GM21360 (cell line): ENCODE measurements around the gene ASB4.
"Not testable (repeated sequence)": the region's sequence is repeated elsewhere in the genome, so short reads cannot be mapped to it uniquely, and the experiment has no call there.

Experiments
- ATAC-seq: cut with Tn5 transposase; IDR thresholded peaks from one replicate; pipeline ENCODE4 v1.9.1; 2021; ENCODE audit warnings: mild to moderate bottlenecking, moderate library complexity; ENCODE audit not compliant: unreplicated experiment

Gene ASB4

DNA sequence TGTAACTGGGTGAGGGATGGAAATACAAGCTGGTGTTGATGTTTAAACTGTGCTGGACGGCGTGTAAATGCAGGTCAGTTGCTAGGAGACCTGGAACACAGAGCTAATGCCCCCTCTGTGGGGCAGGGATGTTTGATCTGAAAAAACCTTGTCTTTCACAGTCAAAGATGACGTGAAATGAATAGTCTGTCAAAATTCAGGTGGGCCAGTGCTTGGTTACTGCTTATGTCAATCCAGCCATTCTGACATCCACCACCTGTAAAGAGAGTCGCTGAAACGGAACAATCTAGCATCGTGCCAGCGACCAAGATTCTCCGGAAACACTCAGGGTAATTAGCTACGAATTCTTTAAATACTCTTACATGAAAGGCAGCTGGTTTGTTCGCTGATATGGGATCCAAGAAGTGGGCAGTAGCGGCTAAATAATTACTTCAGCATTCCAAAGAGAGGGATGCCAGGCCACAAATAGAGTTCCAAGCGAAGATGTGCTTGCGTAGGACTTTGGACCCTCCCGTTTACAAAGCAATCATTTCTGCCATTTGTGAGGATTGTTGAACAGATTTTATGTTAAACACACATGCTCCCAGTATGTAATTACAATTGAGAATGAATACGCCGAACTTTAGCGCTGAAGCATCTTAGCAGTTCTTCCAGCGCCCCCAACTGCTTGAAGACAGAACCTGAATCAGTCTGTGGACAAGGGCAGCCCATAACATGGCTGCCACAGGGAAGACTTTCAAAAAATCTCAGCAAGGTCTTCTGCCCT is 7.3 kb upstream of the ASB4 start:
- ATAC-seq, result no peak

DNA sequence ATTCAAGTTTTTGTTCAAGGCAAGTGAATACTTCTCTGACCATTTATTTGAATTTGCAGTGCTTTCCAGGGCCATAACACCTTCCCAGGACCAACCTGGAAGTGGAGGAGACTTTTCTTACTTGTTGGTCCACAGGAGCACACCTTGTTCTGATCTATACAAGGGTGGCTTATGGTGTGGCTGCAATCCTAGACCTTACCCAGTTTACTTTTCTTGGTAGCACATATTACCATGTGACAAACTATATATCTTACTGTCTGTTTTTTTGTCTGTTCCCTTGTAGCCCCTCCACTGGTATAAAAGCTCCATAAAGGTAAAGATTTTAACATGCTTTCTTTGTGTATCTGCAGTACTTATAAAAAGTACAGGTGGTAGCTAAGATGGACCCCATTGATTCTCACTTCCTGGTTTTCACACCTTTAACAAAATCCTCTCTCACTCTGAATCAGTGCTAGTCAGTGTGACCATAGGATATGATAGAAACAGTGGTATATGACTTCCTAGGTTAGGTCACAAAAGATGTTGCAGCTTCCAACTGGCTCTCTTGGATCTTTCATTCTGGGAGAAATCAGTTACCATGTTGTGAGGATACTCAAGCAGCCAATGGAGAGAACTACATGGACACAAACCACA is 5.6 kb upstream of the ASB4 start:
- ATAC-seq, result peak; percentile 74

- no peak for ATAC-seq
These were observed 4.2 kb upstream of the ASB4 start for GRCh38 chr7:95481271-95482165.

GRCh38 chr7:95482424-95482823 is 3.3 kb upstream of the ASB4 start:
- ATAC-seq, result no peak

DNA sequence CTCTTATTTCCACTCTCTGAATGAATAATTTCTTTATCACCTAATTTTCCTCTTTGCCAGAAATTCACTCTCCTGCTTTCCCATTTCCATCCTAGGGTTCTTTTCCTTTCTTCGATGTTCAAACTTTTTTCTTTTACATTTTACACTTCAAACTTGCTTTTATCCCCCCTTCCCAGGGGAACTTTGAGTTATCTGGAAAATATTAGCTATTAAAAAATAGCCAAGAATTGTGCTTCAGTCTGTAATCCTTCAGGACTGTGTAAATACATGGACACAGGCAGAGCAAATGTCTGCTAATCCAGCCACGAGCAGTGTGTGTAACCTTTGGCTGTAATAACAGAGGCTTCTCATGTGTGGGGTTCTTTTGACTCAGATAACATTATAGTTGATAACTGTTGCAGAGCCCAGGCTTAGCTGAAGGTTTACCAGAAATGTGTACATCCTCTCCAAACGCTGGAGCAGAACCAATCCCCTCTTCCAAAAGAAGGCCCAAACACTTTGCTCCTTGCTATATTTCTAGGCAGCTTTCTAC is 4.6 kb downstream of the ASB4 start:
- ATAC-seq, result no peak

- no peak for ATAC-seq
These were observed 5.5 kb downstream of the ASB4 start for GRCh38 chr7:95491201-95491600.

DNA sequence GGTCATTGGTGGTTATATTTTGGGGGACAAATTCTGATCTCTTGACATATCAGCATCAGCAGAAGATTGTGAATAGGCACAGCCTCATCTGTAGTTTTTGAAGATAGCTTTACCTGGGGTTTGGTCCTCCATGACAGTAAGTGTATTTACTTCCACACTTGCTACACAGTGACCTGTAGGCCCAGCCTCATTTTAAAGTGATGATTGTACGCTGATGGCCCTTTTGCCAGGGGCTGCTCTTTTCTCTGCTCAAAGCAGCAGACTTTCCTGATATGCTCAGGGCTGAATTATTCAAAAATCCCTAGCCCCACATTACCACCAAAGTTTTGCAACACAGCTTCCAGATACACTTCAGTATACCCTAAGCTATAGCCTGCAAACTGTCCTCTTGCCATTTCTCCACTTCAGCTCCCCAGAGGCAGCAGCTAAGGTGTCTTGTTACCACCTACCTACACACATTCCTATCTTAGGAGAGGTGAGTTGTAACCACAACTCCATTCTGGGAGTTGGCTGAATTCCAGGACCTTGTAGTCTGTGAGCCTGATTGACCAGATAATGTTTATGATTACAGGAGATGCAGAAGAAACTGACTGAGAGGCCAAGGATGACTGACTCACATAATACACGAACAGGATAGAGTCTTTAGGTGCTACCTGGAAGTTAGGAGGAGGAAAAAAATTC is 6.0 kb downstream of the ASB4 start:
- no peak for ATAC-seq

DNA sequence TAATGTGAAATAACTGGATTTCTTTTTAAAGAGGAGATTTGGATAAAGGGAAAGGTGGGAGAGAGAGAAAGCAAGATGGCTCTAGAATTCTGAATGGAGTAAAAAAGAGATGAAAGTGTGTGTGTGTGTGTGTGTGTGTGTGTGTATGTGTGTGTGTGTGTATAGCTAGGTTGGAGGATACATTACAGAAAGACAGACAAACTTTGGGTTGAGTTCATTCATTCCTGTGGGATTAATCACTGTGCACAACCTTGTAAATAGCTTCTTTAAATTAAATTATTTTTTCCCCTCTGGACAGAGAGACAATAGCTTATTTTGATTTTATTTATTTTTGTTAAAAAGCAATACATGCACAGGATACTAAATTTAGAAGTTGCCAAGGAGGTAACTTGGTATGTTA is 7.5 kb downstream of the ASB4 start:
- ATAC-seq, result no peak

GRCh38 chr7:95493844-95494243 is 8.1 kb downstream of the ASB4 start:
- no peak for ATAC-seq

DNA sequence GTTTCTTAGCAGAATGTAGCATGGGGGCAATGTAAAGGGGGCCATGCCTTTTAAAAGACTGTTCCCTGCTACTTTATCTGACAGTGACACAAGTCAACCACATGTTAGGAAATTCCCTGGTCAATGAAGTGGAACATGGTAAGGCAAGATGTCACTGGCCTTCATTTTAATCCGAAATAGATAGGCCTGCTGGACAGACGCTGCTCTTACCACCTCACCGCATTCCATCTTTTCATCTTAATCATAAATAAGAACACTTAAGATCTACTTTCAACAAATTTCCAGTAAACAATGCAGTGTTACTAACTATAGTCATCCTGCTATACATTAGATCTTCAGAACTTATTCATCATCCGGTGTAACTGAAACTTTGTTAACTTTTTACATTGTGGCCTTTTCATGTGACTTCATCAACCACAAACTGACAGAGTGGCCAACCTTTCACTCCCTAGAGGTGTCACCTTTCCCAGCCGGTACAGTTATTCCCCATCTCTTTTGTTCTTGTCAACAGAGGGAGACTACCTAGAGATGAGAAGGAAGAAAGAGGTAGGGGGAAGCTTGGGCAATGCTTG is 15.6 kb downstream of the ASB4 start:
- peak; percentile 85 for ATAC-seq

- ATAC-seq, result no peak
These were observed 16.7 kb downstream of the ASB4 start for GRCh38 chr7:95502403-95502802.

DNA sequence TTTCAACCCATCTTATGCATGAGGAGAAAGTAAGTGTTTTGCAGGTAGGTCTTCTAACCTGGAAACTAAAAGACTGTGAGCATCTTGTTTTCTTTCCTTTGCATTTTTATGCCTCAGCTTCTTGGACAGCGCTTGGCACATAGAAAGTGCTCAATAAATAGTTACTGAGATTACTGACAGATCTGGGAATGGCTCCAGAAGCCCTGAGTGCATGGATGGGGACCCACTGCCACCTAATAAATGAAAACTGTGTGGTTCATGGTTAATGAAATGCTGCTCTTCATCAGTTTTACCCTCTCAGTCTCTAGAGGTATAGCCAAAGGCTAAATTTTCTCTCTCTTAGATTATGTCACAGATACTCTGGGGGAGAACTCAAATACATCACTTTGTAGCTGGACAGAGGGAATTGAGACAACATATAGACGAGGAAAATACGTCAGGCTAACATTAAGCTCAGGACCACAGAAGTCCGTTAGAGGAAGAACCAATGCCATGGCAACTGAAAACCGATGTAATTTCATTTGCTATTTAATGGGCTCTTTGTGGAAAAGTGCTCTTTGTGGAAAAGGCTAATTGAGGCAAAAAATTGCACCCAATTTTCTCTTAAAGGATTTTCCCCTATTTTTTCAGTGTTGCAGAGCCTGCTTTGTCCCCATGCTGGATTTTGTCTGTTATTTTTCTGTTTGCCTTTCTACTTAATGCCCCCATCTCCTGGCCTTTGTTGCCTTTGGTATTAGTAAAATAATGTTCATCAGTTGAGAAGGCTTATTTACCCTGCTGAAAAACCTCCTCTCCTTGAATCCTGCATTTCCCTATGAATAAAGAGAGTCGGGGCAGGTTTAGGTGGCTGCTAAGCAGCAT is 17.8 kb downstream of the ASB4 start:
- ATAC-seq, result no peak

GRCh38 chr7:95504132-95504588 is 18.4 kb downstream of the ASB4 start:
- not testable (repeated sequence) for ATAC-seq

DNA sequence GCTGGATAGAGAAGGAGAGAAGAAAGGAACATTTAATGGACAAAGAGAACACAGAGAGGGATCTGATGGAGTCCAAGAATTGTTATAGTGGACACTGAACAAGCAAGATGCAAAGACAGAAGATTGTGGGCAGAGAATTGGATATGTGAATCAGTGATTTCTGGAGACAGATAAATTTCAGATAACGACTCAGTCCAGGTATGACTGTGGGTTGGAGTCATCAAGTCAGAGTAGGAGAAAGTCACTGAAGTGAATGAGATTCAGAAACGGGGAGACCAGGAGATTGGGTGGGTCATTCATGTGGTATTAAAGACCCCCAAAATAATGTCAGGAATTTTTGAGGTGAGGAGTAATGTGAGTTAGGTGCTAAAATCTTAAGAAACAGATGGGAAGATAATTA is 23.0 kb downstream of the ASB4 start:
- ATAC-seq, result no peak

DNA sequence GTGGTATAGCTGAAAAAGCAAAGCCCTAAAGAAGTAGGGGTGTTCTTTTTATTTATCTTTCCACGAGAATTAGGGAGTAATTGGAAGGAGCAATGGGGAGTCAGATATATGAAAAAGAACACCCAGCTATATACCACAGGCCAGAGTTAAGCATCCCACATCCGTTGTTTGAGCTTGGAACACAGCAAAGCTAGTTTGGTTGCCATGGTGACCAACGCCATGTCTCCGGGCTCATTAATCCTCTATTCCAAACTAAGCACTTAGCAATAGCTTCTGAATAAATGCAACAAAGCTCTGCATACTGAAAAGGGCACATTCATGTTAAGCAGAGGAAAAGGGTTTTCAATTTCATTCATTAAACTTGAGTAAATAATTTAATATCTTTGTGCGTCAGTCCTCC is 23.5 kb downstream of the ASB4 start:
- no peak for ATAC-seq

- ATAC-seq, result peak; percentile 90
These were observed 26.0 kb downstream of the ASB4 start for GRCh38 chr7:95511716-95512260.

GRCh38 chr7:95517458-95517857 is 31.7 kb downstream of the ASB4 start:
- ATAC-seq, result peak; percentile 74

- peak; percentile 18 for ATAC-seq
These were observed 32.1 kb downstream of the ASB4 start for GRCh38 chr7:95517870-95518269.

- ATAC-seq, result no peak
These were observed 34.4 kb downstream of the ASB4 start for GRCh38 chr7:95520136-95520535.
